Testis (tissue), 3 donors: ENCODE measurements around the gene FSTL5. TPM values are rescaled to one million over a fixed set of nuclear protein-coding genes. Genes with fewer than 3 reads are reported as not detected.

ENCODE experiments used
- DNase-seq: peaks from one replicate; pipeline ENCODE4 v3.0.0-alpha.2; 2019
- H3K27ac ChIP-seq, 2 donors: fragments of 200-600 bp; sonication (generic); one replicate each; pipeline ENCODE4 v1.5.1; 2019
- H3K27me3 ChIP-seq: fragments of 200-600 bp; sonication (generic); one replicate; pipeline ENCODE4 v1.5.1; 2019
- H3K36me3 ChIP-seq: fragments of 200-600 bp; sonication (generic); one replicate; pipeline ENCODE4 v1.5.1; 2017; ENCODE audit warnings: low read depth; ENCODE audit errors: missing control alignments
- H3K4me1 ChIP-seq: fragments of 200-600 bp; sonication (generic); one replicate; pipeline ENCODE4 v1.5.1; 2019
- H3K4me3 ChIP-seq, 2 donors: fragments of 200-600 bp; sonication (generic); one replicate each; pipeline ENCODE4 v1.5.1; 2017 to 2019
- H3K9me3 ChIP-seq: fragments of 200-600 bp; sonication (generic); one replicate; pipeline ENCODE4 v1.5.1; 2017
- POLR2A ChIP-seq: fragments of 450-650 bp; IDR thresholded peaks from one replicate; pipeline ENCODE4 v1.6.1; 2017; ENCODE audit warnings: antibody characterized with exemption, mild to moderate bottlenecking, moderate library complexity
- WGBS, 2 donors: methylation state at CpG; one replicate each; pipeline ENCODE4 v1.1.5; 2018; 5-methylcytosine and 5-hydroxymethylcytosine counted together
- intact Hi-C: fragments of 100-400 bp; cut with DNase I; formaldehyde crosslinking; loops from one replicate; pipeline ENCODE4 v1.15.1; 2023; ENCODE audit warnings: low total_unique reads
- polyA plus RNA-seq: library from polyadenylated mRNA; stranded (reverse); fragments of 350-450 nt; fragmentation: Illumina TruSeq; extraction: RNeasy Lipid Tissue Mini Kit (QIAGEN cat#74804); gene quantifications from one replicate; pipeline ENCODE4 v1.2.3, GENCODE V29; 2014; ENCODE audit warnings: low read depth, low replicate concordance; ENCODE audit not compliant: insufficient read depth
- total RNA-seq, 2 donors: library from RNA; depleted of rRNA; stranded (reverse); fragments of >200 nt; gene quantifications; one replicate each; pipeline ENCODE4 v1.2.3, GENCODE V29; 2016
- TF ChIP-seq, protein P1 (sequence below), 3 experiments: fragments of 450-650 bp in 2 of 3; fragments of 200-600 bp in 1 of 3; sonication (generic) in 1 of 3; IDR thresholded peaks; one replicate each; pipeline ENCODE4 v1.5.1; 2016 to 2019; ENCODE audit warnings: antibody characterized with exemption in 3 of 3, mild to moderate bottlenecking in 2 of 3, moderate library complexity in 1 of 3

The FSTL5 gene
- total and polyA plus RNA-seq, 3 donors from 2014 or later: 0.57 to 1.0 (median 0.68) TPM

DNA sequence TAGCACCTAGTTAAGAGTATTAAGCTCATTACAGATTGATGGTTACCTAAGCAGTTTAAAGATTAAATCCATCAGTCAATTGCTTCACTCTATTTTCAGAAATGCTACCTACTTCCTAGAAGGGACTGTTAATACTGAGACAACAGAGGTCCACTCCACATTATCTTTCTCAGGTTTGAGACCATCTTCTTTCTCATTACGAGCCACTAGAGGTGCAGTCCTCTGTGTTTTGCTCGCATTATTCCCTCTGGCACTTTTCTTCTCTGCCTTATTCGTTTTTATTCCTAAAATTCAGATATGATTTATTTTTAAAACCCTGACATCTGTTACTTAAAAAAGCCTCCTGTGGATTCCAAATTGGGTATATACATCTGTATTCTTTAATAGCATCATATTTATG, 459.1 kb downstream of the FSTL5 start:
- Histone ChIP-seq H3K27ac (no peak overlapping the region), H3K9me3 (no peaks in the 10 kb centered on the region), H3K4me3 (no peak overlapping the region), H3K4me1 (no peaks in the 10 kb centered on the region), H3K27me3 (no peaks in the 10 kb centered on the region), H3K36me3 (no peaks in the 10 kb centered on the region)
- intact Hi-C loops: no loop called here
- no peak for TF ChIP-seq POLR2A
- TF ChIP-seq, protein P1, sequence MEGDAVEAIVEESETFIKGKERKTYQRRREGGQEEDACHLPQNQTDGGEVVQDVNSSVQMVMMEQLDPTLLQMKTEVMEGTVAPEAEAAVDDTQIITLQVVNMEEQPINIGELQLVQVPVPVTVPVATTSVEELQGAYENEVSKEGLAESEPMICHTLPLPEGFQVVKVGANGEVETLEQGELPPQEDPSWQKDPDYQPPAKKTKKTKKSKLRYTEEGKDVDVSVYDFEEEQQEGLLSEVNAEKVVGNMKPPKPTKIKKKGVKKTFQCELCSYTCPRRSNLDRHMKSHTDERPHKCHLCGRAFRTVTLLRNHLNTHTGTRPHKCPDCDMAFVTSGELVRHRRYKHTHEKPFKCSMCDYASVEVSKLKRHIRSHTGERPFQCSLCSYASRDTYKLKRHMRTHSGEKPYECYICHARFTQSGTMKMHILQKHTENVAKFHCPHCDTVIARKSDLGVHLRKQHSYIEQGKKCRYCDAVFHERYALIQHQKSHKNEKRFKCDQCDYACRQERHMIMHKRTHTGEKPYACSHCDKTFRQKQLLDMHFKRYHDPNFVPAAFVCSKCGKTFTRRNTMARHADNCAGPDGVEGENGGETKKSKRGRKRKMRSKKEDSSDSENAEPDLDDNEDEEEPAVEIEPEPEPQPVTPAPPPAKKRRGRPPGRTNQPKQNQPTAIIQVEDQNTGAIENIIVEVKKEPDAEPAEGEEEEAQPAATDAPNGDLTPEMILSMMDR (IDR thresholded peaks at IDR 0.05): no peak
- DNase-seq: no peak
- WGBS, 2 donors: 44 to 46% methylated on average over 3 of the region's 3 CpGs

DNA sequence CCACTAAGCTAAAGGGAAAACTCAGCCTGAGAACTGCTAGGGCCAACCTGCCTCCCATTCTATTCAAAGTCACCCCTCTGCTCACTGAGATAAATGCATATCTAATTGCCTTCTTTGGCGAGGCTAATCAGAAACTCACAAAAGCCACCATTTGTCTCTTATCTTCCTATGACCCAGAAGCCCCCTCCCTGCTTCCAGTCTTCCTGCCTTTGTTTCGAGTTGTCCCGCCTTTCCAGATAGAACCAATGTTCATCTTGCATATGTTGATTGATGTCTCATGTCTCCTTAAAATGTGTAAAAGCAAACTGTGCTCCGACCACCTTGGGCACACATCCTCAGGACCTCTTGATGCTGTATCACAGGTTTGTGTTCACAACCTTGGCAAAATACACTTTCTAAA, 459.8 kb downstream of the FSTL5 start:
- Histone ChIP-seq H3K27ac (no peak overlapping the region), H3K4me1 (no peaks in the 10 kb centered on the region), H3K36me3 (no peaks in the 10 kb centered on the region), H3K4me3 (no peak overlapping the region), H3K9me3 (no peaks in the 10 kb centered on the region), H3K27me3 (no peaks in the 10 kb centered on the region)
- intact Hi-C loops: no loop called here
- DNase-seq: no peak
- TF ChIP-seq, protein P1 (IDR thresholded peaks at IDR 0.05): no peak
- TF ChIP-seq POLR2A: no peak
- 65 to 77% methylated on average over 4 of the region's 4 CpGs for WGBS, 2 donors

DNA sequence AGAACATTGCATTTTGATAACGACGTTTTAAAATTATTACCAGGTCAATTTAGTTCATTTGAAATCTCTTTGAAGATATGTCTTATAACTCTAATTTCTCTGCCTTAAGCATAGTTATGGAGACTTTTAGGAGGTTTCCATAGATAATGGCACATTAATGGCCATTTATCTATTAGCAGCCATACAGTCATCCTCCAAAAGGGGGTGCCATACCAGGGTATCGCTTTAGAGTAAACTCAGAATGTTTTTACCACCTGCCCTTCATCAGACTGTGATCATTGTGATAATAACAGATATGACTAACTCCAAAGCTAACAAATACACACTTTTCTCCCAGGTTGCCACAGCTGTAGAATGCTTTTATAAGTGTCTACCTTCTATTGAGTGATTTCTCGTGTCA, 461.5 kb downstream of the FSTL5 start:
- H3K27ac ChIP-seq: no peak overlapping the region
- no peak for DNase-seq
- H3K4me3 ChIP-seq: no peak overlapping the region
- H3K9me3 ChIP-seq: no peaks in the 10 kb centered on the region
- H3K4me1 ChIP-seq: no peaks in the 10 kb centered on the region
- H3K36me3 ChIP-seq: no peaks in the 10 kb centered on the region
- intact Hi-C loops: no loop called here
- TF ChIP-seq POLR2A: no peak
- TF ChIP-seq, protein P1 (IDR thresholded peaks at IDR 0.05): no peak
- 83 to 89% methylated on average over 4 of the region's 4 CpGs for WGBS, 2 donors
- H3K27me3 ChIP-seq: no peaks in the 10 kb centered on the region

DNA sequence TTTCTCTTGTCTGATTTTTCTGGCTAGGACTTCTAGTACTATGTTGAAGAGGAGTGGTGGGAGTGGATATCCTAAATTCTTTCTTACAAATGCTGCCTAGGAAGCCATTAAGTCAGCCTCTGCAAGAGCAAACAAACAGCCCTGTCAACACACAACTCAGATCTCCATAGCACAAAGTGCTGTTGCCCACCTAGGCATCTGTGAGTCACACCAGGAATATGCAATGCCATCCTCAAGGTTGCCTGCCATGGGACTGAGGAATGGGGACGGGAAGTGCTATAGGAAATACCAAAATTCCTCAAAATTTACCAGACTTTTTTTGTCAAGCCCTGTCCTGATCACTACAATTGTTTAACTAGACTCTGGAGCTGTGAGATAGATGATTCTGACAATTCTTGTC, 466.9 kb downstream of the FSTL5 start:
- no peak overlapping the region for H3K4me3 ChIP-seq
- H3K27ac ChIP-seq: no peak overlapping the region
- no peak for TF ChIP-seq POLR2A
- TF ChIP-seq, protein P1 (IDR thresholded peaks at IDR 0.05): no peak
- intact Hi-C loops: no loop called here
- H3K27me3 ChIP-seq: no peaks in the 10 kb centered on the region
- H3K36me3 ChIP-seq: no peaks in the 10 kb centered on the region
- H3K9me3 ChIP-seq: no peaks in the 10 kb centered on the region
- 100% methylated on average over 1 of the region's 1 CpG for WGBS, 2 donors
- no peaks in the 10 kb centered on the region for H3K4me1 ChIP-seq
- no peak for DNase-seq

DNA sequence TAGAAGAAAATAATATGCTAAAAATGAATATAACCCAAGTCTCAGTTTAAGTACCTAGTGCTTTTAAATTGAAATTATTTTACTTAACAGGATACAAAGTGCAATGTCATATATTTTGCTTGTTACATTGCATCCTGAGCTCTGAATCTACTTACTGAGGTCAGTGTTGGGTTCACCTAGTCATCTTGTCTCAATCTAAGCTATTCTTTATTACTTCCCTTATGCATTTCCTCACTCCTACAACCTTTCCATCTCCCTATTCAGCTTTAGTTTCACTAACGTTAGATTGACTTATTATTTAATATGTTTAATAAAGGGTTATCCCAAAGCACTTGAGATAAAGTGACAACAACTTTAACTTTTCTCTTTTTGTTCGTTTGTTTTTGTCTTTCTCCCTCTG, 483.7 kb downstream of the FSTL5 start:
- no peak for DNase-seq
- Histone ChIP-seq H3K4me1 (no peaks in the 10 kb centered on the region), H3K9me3 (no peaks in the 10 kb centered on the region), H3K27ac (no peak overlapping the region), H3K27me3 (no peaks in the 10 kb centered on the region), H3K36me3 (no peaks in the 10 kb centered on the region), H3K4me3 (no peak overlapping the region)
- TF ChIP-seq, protein P1 (IDR thresholded peaks at IDR 0.05): no peak
- TF ChIP-seq POLR2A: no peak
- WGBS, 2 donors: 36 to 37% methylated on average over 2 of the region's 2 CpGs
- intact Hi-C loops: no loop called here
